ENCODE measurements around the gene FAR1. TPM values are rescaled to one million over a fixed set of nuclear protein-coding genes. Genes with fewer than 3 reads are reported as not detected.
A peak's percentile ranks its signal among the peaks of the same experiment; 100 is the strongest.
"Not testable (repeated sequence)": the region's sequence is repeated elsewhere in the genome, so short reads cannot be mapped to it uniquely, and the experiment has no call there.

The FAR1 gene
- total and polyA plus RNA-seq, 9 donors, result 28.3 to 53.7 (median 41.1) TPM

GRCh38 chr11:13638422-13638821 is 30.0 kb upstream of the FAR1 start:
- peaks cover 3% of the 10 kb centered on the region for H3K27me3 ChIP-seq (ENCODE audit: control insufficient read depth, insufficient read depth, low read length)
- H3K4me3 ChIP-seq (ENCODE audit: low read length), result no peak overlapping the region
- H3K9me3 ChIP-seq (replicated peaks; ENCODE audit: control insufficient read depth, low read depth, low read length), result no peaks in the 10 kb centered on the region
- no peaks in the 10 kb centered on the region for H3K36me3 ChIP-seq (ENCODE audit: control insufficient read depth, insufficient read depth, low read length)
- H3K27ac ChIP-seq (ENCODE audit: low read length), result no peak overlapping the region
- DNase-seq, result no peak
- no peaks in the 10 kb centered on the region for H3K4me1 ChIP-seq (ENCODE audit: control insufficient read depth, insufficient read depth, low read length)

- WGBS (ENCODE audit: insufficient coverage), result no CpG with 5 or more reads among the region's 7 CpGs
- Histone ChIP-seq H3K4me1 (ENCODE audit: control insufficient read depth, insufficient read depth, low read length) (no peaks in the 10 kb centered on the region), H3K9me3 (replicated peaks; ENCODE audit: control insufficient read depth, low read depth, low read length) (no peaks in the 10 kb centered on the region), H3K27ac (ENCODE audit: low read length) (no peak overlapping the region), H3K27me3 (ENCODE audit: control insufficient read depth, insufficient read depth, low read length) (no peaks in the 10 kb centered on the region), H3K4me3 (ENCODE audit: low read length) (no peak overlapping the region), H3K36me3 (ENCODE audit: control insufficient read depth, insufficient read depth, low read length) (no peaks in the 10 kb centered on the region)
- DNase-seq, result no peak
Observed at GRCh38 chr11:13644997-13645687, 23.3 kb upstream of the FAR1 start.

GRCh38 chr11:13647391-13647790 is 21.1 kb upstream of the FAR1 start:
- no peak for DNase-seq
- H3K27me3 ChIP-seq (ENCODE audit: control insufficient read depth, insufficient read depth, low read length), result no peaks in the 10 kb centered on the region
- 50% methylated on average over 1 of the region's 3 CpGs for WGBS (ENCODE audit: insufficient coverage)

GRCh38 chr11:13649619-13650018 is 18.8 kb upstream of the FAR1 start:
- Histone ChIP-seq H3K4me1 (ENCODE audit: control insufficient read depth, insufficient read depth, low read length) (no peaks in the 10 kb centered on the region), H3K4me3 (ENCODE audit: low read length) (no peak overlapping the region), H3K36me3 (ENCODE audit: control insufficient read depth, insufficient read depth, low read length) (no peaks in the 10 kb centered on the region), H3K27ac (ENCODE audit: low read length) (no peak overlapping the region), H3K9me3 (replicated peaks; ENCODE audit: control insufficient read depth, low read depth, low read length) (no peaks in the 10 kb centered on the region), H3K27me3 (ENCODE audit: control insufficient read depth, insufficient read depth, low read length) (no peaks in the 10 kb centered on the region)
- no peak for DNase-seq
- WGBS (ENCODE audit: insufficient coverage), result no CpG with 5 or more reads among the region's 4 CpGs

More at GRCh38 chr11:13647391-13647790, 21.1 kb upstream of the FAR1 start:
- Histone ChIP-seq H3K9me3 (replicated peaks; ENCODE audit: control insufficient read depth, low read depth, low read length) (no peaks in the 10 kb centered on the region), H3K27ac (ENCODE audit: low read length) (no peak overlapping the region), H3K36me3 (ENCODE audit: control insufficient read depth, insufficient read depth, low read length) (no peaks in the 10 kb centered on the region), H3K4me3 (ENCODE audit: low read length) (no peak overlapping the region), H3K4me1 (ENCODE audit: control insufficient read depth, insufficient read depth, low read length) (no peaks in the 10 kb centered on the region)

GRCh38 chr11:13651515-13651914 is 17.0 kb upstream of the FAR1 start:
- H3K4me3 ChIP-seq (ENCODE audit: low read length); H3K36me3 ChIP-seq (ENCODE audit: control insufficient read depth, insufficient read depth, low read length): not testable (repeated sequence)

GRCh38 chr11:13661074-13661623 is 7.3 kb upstream of the FAR1 start:
- H3K4me1 ChIP-seq (ENCODE audit: control insufficient read depth, insufficient read depth, low read length), result no peaks in the 10 kb centered on the region
- H3K27ac ChIP-seq (ENCODE audit: low read length), result no peak overlapping the region
- DNase-seq, result no peak
- 80% methylated on average over 1 of the region's 2 CpGs for WGBS (ENCODE audit: insufficient coverage)
- H3K27me3 ChIP-seq (ENCODE audit: control insufficient read depth, insufficient read depth, low read length), result no peaks in the 10 kb centered on the region
- H3K9me3 ChIP-seq (replicated peaks; ENCODE audit: control insufficient read depth, low read depth, low read length), result peaks cover 11% of the 10 kb centered on the region
- no peak overlapping the region for H3K4me3 ChIP-seq (ENCODE audit: low read length)
- no peaks in the 10 kb centered on the region for H3K36me3 ChIP-seq (ENCODE audit: control insufficient read depth, insufficient read depth, low read length)

More at GRCh38 chr11:13651515-13651914, 17.0 kb upstream of the FAR1 start:
- H3K9me3 ChIP-seq (replicated peaks; ENCODE audit: control insufficient read depth, low read depth, low read length); H3K4me1 ChIP-seq (ENCODE audit: control insufficient read depth, insufficient read depth, low read length); H3K27ac ChIP-seq (ENCODE audit: low read length); H3K27me3 ChIP-seq (ENCODE audit: control insufficient read depth, insufficient read depth, low read length); DNase-seq: not testable (repeated sequence)
- WGBS (ENCODE audit: insufficient coverage), result 80% methylated on average over 5 of the region's 6 CpGs

GRCh38 chr11:13663631-13664071 is 4.8 kb upstream of the FAR1 start:
- DNase-seq, result no peak

GRCh38 chr11:13664351-13664750 is 4.1 kb upstream of the FAR1 start:
- no peak overlapping the region for H3K4me3 ChIP-seq (ENCODE audit: low read length)
- H3K9me3 ChIP-seq (replicated peaks; ENCODE audit: control insufficient read depth, low read depth, low read length), result peaks cover 7% of the 10 kb centered on the region
- WGBS (ENCODE audit: insufficient coverage), result no CpG with 5 or more reads among the region's 1 CpG
- DNase-seq, result no peak
- H3K4me1 ChIP-seq (ENCODE audit: control insufficient read depth, insufficient read depth, low read length), result peaks cover 5% of the 10 kb centered on the region
- no peak overlapping the region for H3K27ac ChIP-seq (ENCODE audit: low read length)
- H3K27me3 ChIP-seq (ENCODE audit: control insufficient read depth, insufficient read depth, low read length), result no peaks in the 10 kb centered on the region
- H3K36me3 ChIP-seq (ENCODE audit: control insufficient read depth, insufficient read depth, low read length), result no peaks in the 10 kb centered on the region

More at GRCh38 chr11:13663631-13664071, 4.8 kb upstream of the FAR1 start:
- no peaks in the 10 kb centered on the region for H3K36me3 ChIP-seq (ENCODE audit: control insufficient read depth, insufficient read depth, low read length)
- no peak overlapping the region for H3K27ac ChIP-seq (ENCODE audit: low read length)
- H3K9me3 ChIP-seq (replicated peaks; ENCODE audit: control insufficient read depth, low read depth, low read length), result peaks cover 11% of the 10 kb centered on the region
- 83% methylated on average over 1 of the region's 1 CpG for WGBS (ENCODE audit: insufficient coverage)
- H3K4me3 ChIP-seq (ENCODE audit: low read length), result no peak overlapping the region
- no peaks in the 10 kb centered on the region for H3K27me3 ChIP-seq (ENCODE audit: control insufficient read depth, insufficient read depth, low read length)
- H3K4me1 ChIP-seq (ENCODE audit: control insufficient read depth, insufficient read depth, low read length), result peaks cover 5% of the 10 kb centered on the region

- Histone ChIP-seq H3K36me3 (ENCODE audit: control insufficient read depth, insufficient read depth, low read length) (no peaks in the 10 kb centered on the region), H3K27ac (ENCODE audit: low read length) (no peak overlapping the region), H3K4me1 (ENCODE audit: control insufficient read depth, insufficient read depth, low read length) (peaks cover 15% of the 10 kb centered on the region), H3K27me3 (ENCODE audit: control insufficient read depth, insufficient read depth, low read length) (no peaks in the 10 kb centered on the region), H3K9me3 (replicated peaks; ENCODE audit: control insufficient read depth, low read depth, low read length) (no peaks in the 10 kb centered on the region), H3K4me3 (ENCODE audit: low read length) (no peak overlapping the region)
- DNase-seq, result no peak
Observed at GRCh38 chr11:13666708-13667107, 1.8 kb upstream of the FAR1 start.

GRCh38 chr11:13667245-13667644 is 1.2 kb upstream of the FAR1 start:
- H3K27me3 ChIP-seq (ENCODE audit: control insufficient read depth, insufficient read depth, low read length), result no peaks in the 10 kb centered on the region
- H3K27ac ChIP-seq (ENCODE audit: low read length), result no peak overlapping the region
- peak; percentile 27 for DNase-seq
- WGBS (ENCODE audit: insufficient coverage), result 92% methylated on average over 3 of the region's 5 CpGs
- H3K36me3 ChIP-seq (ENCODE audit: control insufficient read depth, insufficient read depth, low read length), result no peaks in the 10 kb centered on the region
- no peaks in the 10 kb centered on the region for H3K9me3 ChIP-seq (replicated peaks; ENCODE audit: control insufficient read depth, low read depth, low read length)
- peaks cover 15% of the 10 kb centered on the region for H3K4me1 ChIP-seq (ENCODE audit: control insufficient read depth, insufficient read depth, low read length)
- no peak overlapping the region for H3K4me3 ChIP-seq (ENCODE audit: low read length)

- Histone ChIP-seq H3K4me1 (ENCODE audit: control insufficient read depth, insufficient read depth, low read length) (peaks cover 15% of the 10 kb centered on the region), H3K9me3 (replicated peaks; ENCODE audit: control insufficient read depth, low read depth, low read length) (no peaks in the 10 kb centered on the region), H3K4me3 (ENCODE audit: low read length) (peak overlapping the region; percentile 86), H3K27me3 (ENCODE audit: control insufficient read depth, insufficient read depth, low read length) (no peaks in the 10 kb centered on the region), H3K27ac (ENCODE audit: low read length) (peak overlapping the region; percentile 93), H3K36me3 (ENCODE audit: control insufficient read depth, insufficient read depth, low read length) (no peaks in the 10 kb centered on the region)
- WGBS (ENCODE audit: insufficient coverage), result 0% methylated on average over 6 of the region's 15 CpGs
- DNase-seq, result no peak
Observed at GRCh38 chr11:13667795-13668101, 720 bp upstream of the FAR1 start.

All from muscle of leg (tissue), 11 donors.